Measurements from ENCODE around the gene PCDH9. TPM values are rescaled to one million over a fixed set of nuclear protein-coding genes. Genes with fewer than 3 reads are reported as not detected.

PCDH9 gene
- total and polyA plus RNA-seq, 2 of the 4 experiments (the other 2 are of a cell fraction): 2.2 to 10.2 TPM

DNA sequence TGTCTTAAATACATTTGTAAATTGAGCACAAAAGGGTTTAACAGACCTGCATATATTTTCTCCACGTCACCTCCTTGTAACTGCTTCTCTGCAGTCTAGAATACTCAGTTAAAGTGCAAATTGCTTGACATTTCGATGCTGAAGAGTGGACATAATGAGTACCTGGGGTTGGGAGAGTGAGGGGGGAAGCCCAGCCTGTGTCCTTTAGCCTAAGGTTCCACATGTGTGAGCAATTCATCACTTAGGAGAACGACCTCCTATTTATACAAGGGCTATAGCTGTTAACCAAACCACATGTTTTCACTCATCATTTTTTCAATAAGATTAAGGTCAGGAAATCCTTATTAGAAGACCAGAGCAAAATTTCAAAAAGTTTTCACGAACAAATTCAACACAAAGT lies 29.5 kb downstream of the PCDH9 start:
- TF ChIP-seq MAZ (IDR thresholded peaks at IDR 0.05; ENCODE audit: borderline replicate concordance, low read depth, low read length): no peak
- TF ChIP-seq CEBPB (IDR thresholded peaks at IDR 0.05; ENCODE audit: low read depth, low read length): no peak
- no peak for TF ChIP-seq RAD21 (IDR thresholded peaks at IDR 0.05; ENCODE audit: low read length)
- TF ChIP-seq, protein P1, sequence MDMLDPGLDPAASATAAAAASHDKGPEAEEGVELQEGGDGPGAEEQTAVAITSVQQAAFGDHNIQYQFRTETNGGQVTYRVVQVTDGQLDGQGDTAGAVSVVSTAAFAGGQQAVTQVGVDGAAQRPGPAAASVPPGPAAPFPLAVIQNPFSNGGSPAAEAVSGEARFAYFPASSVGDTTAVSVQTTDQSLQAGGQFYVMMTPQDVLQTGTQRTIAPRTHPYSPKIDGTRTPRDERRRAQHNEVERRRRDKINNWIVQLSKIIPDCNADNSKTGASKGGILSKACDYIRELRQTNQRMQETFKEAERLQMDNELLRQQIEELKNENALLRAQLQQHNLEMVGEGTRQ (IDR thresholded peaks at IDR 0.05; ENCODE audit: low read depth, low read length): no peak
- TF ChIP-seq RCOR1 (IDR thresholded peaks at IDR 0.05; ENCODE audit: insufficient replicate concordance, low read length): no peak
- TF ChIP-seq NFE2L2 (IDR thresholded peaks at IDR 0.05; ENCODE audit: low read depth, low read length): no peak
- TF ChIP-seq MXI1 (IDR thresholded peaks at IDR 0.05; ENCODE audit: borderline replicate concordance, low read depth, low read length): no peak
- no peak for TF ChIP-seq BHLHE40 (IDR thresholded peaks at IDR 0.05; ENCODE audit: low read depth, low read length)
- TF ChIP-seq, protein P2, sequence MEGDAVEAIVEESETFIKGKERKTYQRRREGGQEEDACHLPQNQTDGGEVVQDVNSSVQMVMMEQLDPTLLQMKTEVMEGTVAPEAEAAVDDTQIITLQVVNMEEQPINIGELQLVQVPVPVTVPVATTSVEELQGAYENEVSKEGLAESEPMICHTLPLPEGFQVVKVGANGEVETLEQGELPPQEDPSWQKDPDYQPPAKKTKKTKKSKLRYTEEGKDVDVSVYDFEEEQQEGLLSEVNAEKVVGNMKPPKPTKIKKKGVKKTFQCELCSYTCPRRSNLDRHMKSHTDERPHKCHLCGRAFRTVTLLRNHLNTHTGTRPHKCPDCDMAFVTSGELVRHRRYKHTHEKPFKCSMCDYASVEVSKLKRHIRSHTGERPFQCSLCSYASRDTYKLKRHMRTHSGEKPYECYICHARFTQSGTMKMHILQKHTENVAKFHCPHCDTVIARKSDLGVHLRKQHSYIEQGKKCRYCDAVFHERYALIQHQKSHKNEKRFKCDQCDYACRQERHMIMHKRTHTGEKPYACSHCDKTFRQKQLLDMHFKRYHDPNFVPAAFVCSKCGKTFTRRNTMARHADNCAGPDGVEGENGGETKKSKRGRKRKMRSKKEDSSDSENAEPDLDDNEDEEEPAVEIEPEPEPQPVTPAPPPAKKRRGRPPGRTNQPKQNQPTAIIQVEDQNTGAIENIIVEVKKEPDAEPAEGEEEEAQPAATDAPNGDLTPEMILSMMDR (conservative IDR thresholded peaks at IDR 0.05; ENCODE audit: low read depth, low read length): no peak
- no peak for TF ChIP-seq POLR2A (IDR thresholded peaks at IDR 0.05; ENCODE audit: low read depth, low read length)
- no peak for TF ChIP-seq SMC3 (IDR thresholded peaks at IDR 0.05; ENCODE audit: low read depth, low read length)
- TF ChIP-seq RFX5 (IDR thresholded peaks at IDR 0.05; ENCODE audit: low read depth, low read length): no peak
- TF ChIP-seq, protein P3, sequence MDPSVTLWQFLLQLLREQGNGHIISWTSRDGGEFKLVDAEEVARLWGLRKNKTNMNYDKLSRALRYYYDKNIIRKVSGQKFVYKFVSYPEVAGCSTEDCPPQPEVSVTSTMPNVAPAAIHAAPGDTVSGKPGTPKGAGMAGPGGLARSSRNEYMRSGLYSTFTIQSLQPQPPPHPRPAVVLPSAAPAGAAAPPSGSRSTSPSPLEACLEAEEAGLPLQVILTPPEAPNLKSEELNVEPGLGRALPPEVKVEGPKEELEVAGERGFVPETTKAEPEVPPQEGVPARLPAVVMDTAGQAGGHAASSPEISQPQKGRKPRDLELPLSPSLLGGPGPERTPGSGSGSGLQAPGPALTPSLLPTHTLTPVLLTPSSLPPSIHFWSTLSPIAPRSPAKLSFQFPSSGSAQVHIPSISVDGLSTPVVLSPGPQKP (IDR thresholded peaks at IDR 0.05; ENCODE audit: borderline replicate concordance, low read depth, low read length): no peak
- TF ChIP-seq MAFK (IDR thresholded peaks at IDR 0.05; ENCODE audit: low read depth, low read length): no peak
- no peak for TF ChIP-seq FOS (IDR thresholded peaks at IDR 0.05; ENCODE audit: low read depth, low read length)
- TF ChIP-seq CHD1 (IDR thresholded peaks at IDR 0.05; ENCODE audit: low read depth, low read length): no peak
- Histone ChIP-seq H3K27me3 (ENCODE audit: control insufficient read depth, insufficient read depth, low read length) (no peaks in the 10 kb centered on the region), H4K20me1 (ENCODE audit: insufficient read depth, low read length) (no peaks in the 10 kb centered on the region), H3K56ac (ENCODE audit: extremely low read depth, insufficient read depth, low read length) (no peak overlapping the region), H3K9me3 (ENCODE audit: control insufficient read depth, insufficient read depth, low read length) (no peaks in the 10 kb centered on the region), H3K14ac (replicated peaks; ENCODE audit: low read depth, low read length) (no peak overlapping the region), H3K9me1 (ENCODE audit: insufficient read depth, low read length) (no peaks in the 10 kb centered on the region), H4K8ac (ENCODE audit: low read depth in 2 of 2, low read length in 2 of 2) (no peak overlapping the region), H2BK5ac (ENCODE audit: low read depth, low read length, poor library complexity, severe bottlenecking) (no peak overlapping the region), H3K4ac (ENCODE audit: low read depth, low read length) (no peak overlapping the region), H3K23ac (ENCODE audit: low read depth, low read length) (no peak overlapping the region), H2BK20ac (ENCODE audit: low read depth, low read length) (no peak overlapping the region), H2AFZ (replicated peaks; ENCODE audit: low read length, poor library complexity) (no peak overlapping the region), H4K91ac (ENCODE audit: insufficient read depth, low read depth, low read length) (no peak overlapping the region), H2AK9ac (replicated peaks; ENCODE audit: low read depth, low read length, poor library complexity) (no peak overlapping the region), H3K9ac (ENCODE audit: low read depth, low read length) (no peak overlapping the region), H3K79me1 (ENCODE audit: low read depth in 1 of 2, low read length in 2 of 2) (no peaks in the 10 kb centered on the region), H2BK15ac (ENCODE audit: low read depth, low read length) (no peak overlapping the region), H2AK5ac (ENCODE audit: low read depth, low read length) (no peak overlapping the region), H4K5ac (ENCODE audit: low read depth, low read length) (no peak overlapping the region), H3K36me3 (ENCODE audit: control insufficient read depth, insufficient read depth, low read length) (no peaks in the 10 kb centered on the region), H2BK120ac (ENCODE audit: low read depth, low read length) (no peak overlapping the region), H3K4me3 (ENCODE audit: insufficient read depth, low read depth, low read length) (no peak overlapping the region), H3K27ac (ENCODE audit: insufficient read depth, low read length) (no peak overlapping the region), H3K4me2 (ENCODE audit: low read depth, low read length) (no peak overlapping the region), H3K18ac (ENCODE audit: low read depth, low read length) (no peak overlapping the region), H3K4me1 (ENCODE audit: control insufficient read depth, insufficient read depth, low read length) (peaks cover 1% of the 10 kb centered on the region; the same call in 1 of the 2 replicates)
- dilution Hi-C loops (cut with HindIII; ENCODE audit: low sequenced_read_pairs, unreplicated experiment) (no loop called here), intact Hi-C loops (cut with micrococcal nuclease) (no loop called here), in situ Hi-C loops (cut with MboI; ENCODE audit: low sequenced_read_pairs) (no loop called here)
- BruUV-seq (replicated peaks): no TSS peak
- no peak for DNase-seq
- POLR2A ChIA-PET (ENCODE audit: unreplicated experiment): no interaction called here
- CTCF ChIA-PET: no interaction called here
- ATAC-seq (ENCODE audit: low read depth): no peak
- no CpG with 5 or more reads among the region's 4 CpGs for WGBS, 2 experiments (ENCODE audit: extremely low coverage in 2 of 2, insufficient read length in 1 of 2)

All from IMR-90 (cell line).